ENCODE measurements around the gene HCRTR1.
A peak's percentile ranks its signal among the peaks of the same experiment; 100 is the strongest.

Gene HCRTR1

DNA sequence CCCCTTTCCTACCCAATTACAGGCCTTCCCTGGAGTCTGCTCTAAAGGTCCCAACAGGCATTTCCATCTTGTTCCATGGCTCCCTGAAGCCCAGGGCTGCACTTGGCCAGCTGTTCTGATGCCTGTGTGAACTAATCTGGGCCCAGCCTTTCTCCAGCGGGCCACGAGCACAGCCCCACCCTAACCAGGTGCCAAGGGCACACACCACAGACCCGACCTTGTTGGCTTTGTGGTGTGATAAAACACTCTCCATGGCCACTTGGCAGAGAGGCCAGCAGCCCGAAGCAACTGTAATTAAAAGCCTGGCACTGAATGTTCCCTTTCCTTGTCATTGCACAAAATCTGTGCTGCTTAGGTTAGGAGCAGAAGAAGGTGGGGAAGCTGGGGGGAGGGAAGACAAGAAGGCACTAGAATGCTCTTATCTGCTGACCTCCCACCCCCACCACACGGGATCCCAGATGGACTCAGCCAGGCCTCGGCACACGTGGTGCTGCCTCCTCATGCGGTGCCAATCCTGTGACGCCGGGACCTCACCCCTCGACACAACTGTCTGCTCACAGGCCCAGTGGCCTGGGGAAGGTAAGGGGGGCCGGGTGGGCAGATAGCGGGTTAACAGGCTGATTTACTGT is 9.9 kb downstream of the HCRTR1 start:
- ATAC-seq (no peak), DNase-seq (no peak)
- no peaks in the 10 kb centered on the region for H3K27me3 Mint-ChIP-seq
- no peak overlapping the region for H3K27ac Mint-ChIP-seq
- H3K9me3 Mint-ChIP-seq: no peaks in the 10 kb centered on the region
- H3K4me3 Mint-ChIP-seq: no peak overlapping the region
- H3K4me1 Mint-ChIP-seq: peaks cover 16% of the 10 kb centered on the region

DNA sequence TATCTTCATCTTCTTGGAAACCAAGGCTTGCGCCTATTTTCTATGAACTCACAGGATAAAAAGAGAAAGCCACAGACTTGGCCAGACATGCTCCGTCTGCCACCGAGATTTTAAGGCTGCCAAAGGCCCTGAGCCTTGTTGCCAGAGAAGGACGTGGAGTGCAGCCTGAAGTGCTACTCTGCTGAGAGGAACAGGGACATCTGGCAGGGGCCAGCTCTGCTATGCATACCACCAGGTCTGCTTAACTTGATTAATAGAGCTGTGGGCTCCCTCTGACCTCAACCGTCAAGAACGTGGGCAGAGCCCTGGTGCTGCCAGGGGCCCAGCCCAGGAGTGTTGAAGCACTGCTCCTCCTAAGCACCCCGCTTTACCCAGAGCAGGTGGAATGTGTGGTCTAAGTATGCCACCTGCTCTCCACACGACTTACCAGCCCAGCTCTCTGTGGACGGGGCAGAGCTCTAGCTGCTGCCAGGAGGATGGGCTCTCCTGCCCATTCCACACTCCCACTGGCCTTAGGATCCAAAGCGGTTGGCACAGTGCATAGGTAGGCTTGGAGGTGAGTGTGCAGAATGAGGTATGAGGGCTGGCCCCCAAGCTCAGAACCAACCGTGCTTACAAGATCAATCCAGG is 10.6 kb downstream of the HCRTR1 start:
- DNase-seq: no peak
- ATAC-seq: no peak
- Mint-ChIP-seq H3K27ac (peak overlapping the region in 1 of 2 donors; percentile 23), H3K4me3 (no peak overlapping the region), H3K4me1 (peaks cover 16% of the 10 kb centered on the region), H3K9me3 (no peaks in the 10 kb centered on the region), H3K27me3 (no peaks in the 10 kb centered on the region)

DNA sequence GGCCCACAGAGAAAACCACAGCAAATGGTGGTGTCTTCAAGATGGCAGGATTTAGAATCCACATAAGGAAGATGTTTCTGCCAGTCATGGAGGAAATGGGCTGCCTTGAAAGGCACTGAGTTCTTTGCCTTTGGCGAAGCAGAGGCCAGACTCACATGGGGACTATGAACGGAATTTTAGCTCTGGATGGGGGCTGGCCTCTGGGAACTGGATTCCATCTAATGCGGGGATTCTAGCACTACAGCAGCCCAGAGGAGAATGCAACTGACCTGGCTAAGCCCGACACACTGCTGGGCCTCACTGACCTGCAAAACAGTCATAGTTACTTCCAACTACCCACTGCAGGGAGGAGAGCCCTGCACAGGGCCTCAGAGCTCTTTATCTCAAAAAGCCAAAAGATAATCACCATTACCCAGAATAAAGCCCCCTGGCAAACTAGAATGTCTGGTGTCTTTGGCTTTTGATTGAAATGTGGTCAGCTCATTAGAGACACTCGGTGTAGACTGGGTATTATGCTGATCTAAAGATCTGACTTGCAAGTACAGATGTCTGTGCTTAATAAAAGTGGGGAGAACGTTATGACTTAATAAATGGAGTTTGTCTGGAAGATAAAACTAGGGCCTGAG is 11.6 kb downstream of the HCRTR1 start:
- H3K27me3 Mint-ChIP-seq: no peaks in the 10 kb centered on the region
- DNase-seq (no peak), ATAC-seq (no peak)
- no peak overlapping the region for H3K27ac Mint-ChIP-seq
- no peak overlapping the region for H3K4me3 Mint-ChIP-seq
- peaks cover 13% of the 10 kb centered on the region for H3K4me1 Mint-ChIP-seq
- no peaks in the 10 kb centered on the region for H3K9me3 Mint-ChIP-seq

DNA sequence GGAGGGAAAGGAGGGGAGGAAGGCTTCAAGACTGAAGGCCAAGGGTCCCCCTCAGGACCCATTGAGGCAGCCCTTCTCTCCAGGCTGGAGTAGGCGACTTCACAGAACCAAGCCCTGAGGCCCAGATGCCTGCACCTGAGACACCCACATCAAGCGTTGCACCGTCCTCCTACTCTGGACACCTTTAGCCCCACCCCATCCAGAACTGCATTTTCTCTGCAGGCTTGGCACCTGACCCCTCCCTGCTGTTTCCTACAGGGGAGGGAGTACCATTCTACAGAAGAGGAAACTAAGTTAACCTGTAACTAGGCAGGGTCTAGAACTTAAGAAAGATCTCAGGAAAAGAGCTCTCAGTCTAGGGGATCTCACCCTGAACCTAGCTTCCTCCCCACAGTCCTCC is 15.2 kb downstream of the HCRTR1 start:
- no peak for ATAC-seq
- peak overlapping the region; percentile 14 to 27 for H3K27ac Mint-ChIP-seq
- no peaks in the 10 kb centered on the region for H3K4me1 Mint-ChIP-seq
- H3K4me3 Mint-ChIP-seq: no peak overlapping the region
- no peaks in the 10 kb centered on the region for H3K9me3 Mint-ChIP-seq
- no peaks in the 10 kb centered on the region for H3K27me3 Mint-ChIP-seq
- no peak for DNase-seq

DNA sequence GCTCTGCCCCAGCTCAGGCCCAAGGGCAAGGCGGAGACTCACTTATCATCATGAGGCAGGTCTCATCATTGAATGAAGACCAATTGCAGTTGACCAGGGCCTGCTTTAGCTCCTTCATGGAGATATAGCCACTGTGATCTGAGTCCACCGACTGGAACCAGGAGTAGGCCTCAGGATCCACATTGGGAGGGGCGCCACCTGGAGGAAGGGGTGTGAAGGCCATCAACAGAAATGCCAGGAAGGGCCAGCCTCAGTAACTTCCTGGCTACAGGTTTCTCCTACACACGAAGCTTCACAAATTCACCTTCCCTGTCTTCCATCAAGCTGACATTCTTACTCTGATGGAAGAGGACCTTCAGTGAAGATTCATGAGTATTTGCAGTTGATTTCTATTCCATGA is 15.6 kb downstream of the HCRTR1 start:
- ATAC-seq (no peak), DNase-seq (peak in 1 of 2 donors; percentile 37)
- H3K4me1 Mint-ChIP-seq: no peaks in the 10 kb centered on the region
- no peaks in the 10 kb centered on the region for H3K9me3 Mint-ChIP-seq
- no peaks in the 10 kb centered on the region for H3K27me3 Mint-ChIP-seq
- peak overlapping the region in 1 of 2 donors; percentile 27 for H3K27ac Mint-ChIP-seq
- no peak overlapping the region for H3K4me3 Mint-ChIP-seq

DNA sequence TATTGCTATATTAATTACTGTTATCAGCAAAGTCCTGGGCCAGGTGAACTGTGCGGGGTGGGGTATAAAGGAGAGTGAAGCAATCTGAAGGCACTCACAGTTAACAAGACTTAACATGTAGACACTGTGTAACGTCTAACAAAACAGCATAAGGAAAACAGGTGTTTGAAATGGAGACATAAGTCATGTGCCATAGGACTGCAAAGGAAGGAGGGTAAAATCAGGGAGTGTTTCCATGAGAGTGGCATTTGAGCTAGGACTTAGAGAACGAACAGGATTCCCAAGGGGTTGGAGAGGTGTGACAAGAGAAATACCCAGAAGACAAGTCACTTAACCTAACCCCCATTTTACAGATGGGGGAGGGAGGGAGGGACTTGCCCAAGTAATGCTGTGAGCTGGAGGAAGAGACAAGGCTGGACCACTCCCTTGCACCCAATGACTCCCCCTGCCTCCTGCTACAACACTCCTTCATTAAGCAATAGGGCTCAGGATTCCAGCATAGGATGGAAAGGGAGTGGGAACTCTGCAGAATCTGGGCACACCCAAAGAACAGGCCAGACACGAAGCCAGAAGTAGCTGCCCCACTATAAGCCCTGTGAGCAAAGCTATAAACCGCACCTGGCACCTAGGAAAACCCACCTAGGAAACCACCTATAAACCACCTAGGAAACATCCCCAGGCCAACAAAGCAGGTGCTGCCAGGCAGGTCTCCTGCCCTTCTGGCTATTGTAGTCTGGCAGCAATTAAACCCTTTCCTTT is 20.6 kb downstream of the HCRTR1 start:
- Mint-ChIP-seq H3K27ac (no peak overlapping the region), H3K27me3 (no peaks in the 10 kb centered on the region), H3K9me3 (no peaks in the 10 kb centered on the region), H3K4me1 (no peaks in the 10 kb centered on the region), H3K4me3 (no peak overlapping the region)
- DNase-seq (no peak), ATAC-seq (no peak)

DNA sequence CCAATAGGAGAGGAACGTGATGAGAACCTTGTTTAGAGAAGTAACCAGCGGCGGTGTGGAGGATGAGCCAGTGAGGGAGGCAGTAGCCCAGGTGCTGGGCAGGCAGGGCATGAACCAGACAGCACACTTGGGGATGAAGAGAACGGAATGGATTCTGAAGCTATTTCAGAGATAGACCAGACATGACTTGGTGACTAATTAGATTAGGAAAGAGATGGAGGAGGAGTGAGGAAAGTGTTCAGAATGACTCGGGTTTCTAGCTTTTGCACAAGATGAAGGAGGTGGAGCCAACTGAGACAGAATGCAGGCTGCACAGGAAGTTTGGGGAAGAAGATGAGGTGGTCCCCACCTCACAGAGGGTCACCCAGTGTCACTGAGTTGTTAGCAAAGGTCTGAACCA is 22.1 kb downstream of the HCRTR1 start:
- DNase-seq (no peak), ATAC-seq (no peak)
- no peak overlapping the region for H3K4me3 Mint-ChIP-seq
- H3K27me3 Mint-ChIP-seq: no peaks in the 10 kb centered on the region
- H3K27ac Mint-ChIP-seq: no peak overlapping the region
- peaks cover 7% of the 10 kb centered on the region for H3K4me1 Mint-ChIP-seq
- no peaks in the 10 kb centered on the region for H3K9me3 Mint-ChIP-seq

DNA sequence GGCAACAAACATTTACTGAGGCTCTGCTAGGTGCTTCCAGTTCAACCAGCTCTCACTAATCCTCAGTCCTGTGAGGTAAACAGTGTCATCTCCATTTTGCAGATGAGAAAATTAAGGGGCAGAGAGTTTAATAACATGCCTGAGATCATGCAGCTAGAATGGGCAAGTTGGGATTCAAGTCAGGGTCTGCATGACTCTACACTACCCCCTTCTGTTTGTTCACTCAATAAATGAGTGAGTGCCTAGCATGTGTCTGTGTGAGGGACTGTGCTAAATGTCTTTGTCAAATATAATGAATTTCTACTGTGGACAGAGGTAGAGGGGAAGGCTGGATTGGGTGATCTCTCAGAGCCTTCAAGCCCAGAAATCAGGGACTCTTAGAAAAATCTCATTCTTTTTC is 22.7 kb downstream of the HCRTR1 start:
- no peak overlapping the region for H3K27ac Mint-ChIP-seq
- no peaks in the 10 kb centered on the region for H3K27me3 Mint-ChIP-seq
- no peak overlapping the region for H3K4me3 Mint-ChIP-seq
- DNase-seq (no peak), ATAC-seq (no peak)
- H3K9me3 Mint-ChIP-seq: no peaks in the 10 kb centered on the region
- peaks cover 9% of the 10 kb centered on the region for H3K4me1 Mint-ChIP-seq

DNA sequence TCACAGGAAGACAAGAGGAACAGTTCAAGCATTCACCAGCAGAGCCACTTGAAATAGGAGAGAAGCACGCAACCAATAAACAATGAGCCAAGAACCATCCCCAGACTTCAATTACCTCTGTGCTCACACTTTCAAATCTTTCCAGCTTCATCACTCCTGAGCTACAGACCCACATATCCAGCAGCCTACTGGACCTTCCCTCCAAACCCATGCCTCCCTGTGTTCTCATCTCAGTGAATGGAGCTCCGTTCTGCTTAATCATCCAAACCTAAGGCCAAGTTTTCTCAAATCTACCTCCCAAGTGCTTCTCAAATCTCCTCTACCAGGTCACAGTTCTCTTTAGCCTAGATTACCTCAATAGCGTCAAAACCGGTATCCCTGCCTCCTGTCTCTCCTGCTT is 23.5 kb downstream of the HCRTR1 start:
- H3K9me3 Mint-ChIP-seq: no peaks in the 10 kb centered on the region
- no peak overlapping the region for H3K4me3 Mint-ChIP-seq

DNA sequence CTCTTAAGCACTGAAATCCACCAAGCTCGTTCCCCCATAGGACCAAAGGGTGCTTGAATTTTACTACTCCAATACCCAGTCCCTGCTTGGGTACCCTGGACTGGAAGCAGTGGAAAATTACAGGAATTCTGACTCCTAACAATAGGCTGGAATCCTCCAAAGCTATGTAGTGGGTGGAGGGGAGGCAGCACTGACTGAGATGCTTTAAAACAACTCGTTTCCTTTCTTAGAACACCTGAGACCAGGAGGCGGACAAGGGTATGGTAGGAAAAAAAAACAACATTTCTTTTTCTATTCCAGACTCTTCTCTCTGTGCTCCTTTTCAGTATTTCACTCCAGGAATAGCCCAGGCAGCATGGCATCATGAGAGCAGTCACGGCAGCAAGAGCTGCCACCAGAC is 24.9 kb downstream of the HCRTR1 start:
- no peak for DNase-seq
- Mint-ChIP-seq H3K9me3 (no peaks in the 10 kb centered on the region), H3K27ac (no peak overlapping the region), H3K4me3 (no peak overlapping the region), H3K4me1 (peaks cover 20% of the 10 kb centered on the region), H3K27me3 (no peaks in the 10 kb centered on the region)
- ATAC-seq: no peak

More for the DNA sequence above, 23.5 kb downstream of the HCRTR1 start:
- H3K4me1 Mint-ChIP-seq: peaks cover 17% of the 10 kb centered on the region
- H3K27me3 Mint-ChIP-seq: no peaks in the 10 kb centered on the region
- DNase-seq (no peak), ATAC-seq (no peak)
- H3K27ac Mint-ChIP-seq: no peak overlapping the region

DNA sequence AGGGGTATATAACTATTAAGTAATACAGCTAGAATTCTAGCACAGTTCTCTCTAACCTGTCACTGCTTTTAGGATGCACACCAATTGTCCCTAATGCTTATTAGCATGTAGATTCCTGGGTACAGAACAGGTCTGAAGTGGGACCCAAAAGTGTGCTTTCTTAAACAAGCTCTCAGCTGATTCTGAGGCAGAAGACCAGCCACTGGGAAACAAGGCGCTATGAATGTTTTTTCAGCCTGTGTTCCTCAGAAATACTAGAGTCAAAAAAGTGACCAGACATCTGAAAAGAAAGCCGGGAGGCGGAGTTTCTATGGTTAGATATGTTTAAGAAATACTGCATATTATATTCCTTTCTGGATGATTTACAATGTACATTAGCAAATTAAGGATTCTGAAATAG is 25.4 kb downstream of the HCRTR1 start:
- peaks cover 20% of the 10 kb centered on the region for H3K4me1 Mint-ChIP-seq
- ATAC-seq (no peak), DNase-seq (no peak)
- no peaks in the 10 kb centered on the region for H3K9me3 Mint-ChIP-seq
- no peak overlapping the region for H3K27ac Mint-ChIP-seq
- no peak overlapping the region for H3K4me3 Mint-ChIP-seq
- H3K27me3 Mint-ChIP-seq: no peaks in the 10 kb centered on the region

DNA sequence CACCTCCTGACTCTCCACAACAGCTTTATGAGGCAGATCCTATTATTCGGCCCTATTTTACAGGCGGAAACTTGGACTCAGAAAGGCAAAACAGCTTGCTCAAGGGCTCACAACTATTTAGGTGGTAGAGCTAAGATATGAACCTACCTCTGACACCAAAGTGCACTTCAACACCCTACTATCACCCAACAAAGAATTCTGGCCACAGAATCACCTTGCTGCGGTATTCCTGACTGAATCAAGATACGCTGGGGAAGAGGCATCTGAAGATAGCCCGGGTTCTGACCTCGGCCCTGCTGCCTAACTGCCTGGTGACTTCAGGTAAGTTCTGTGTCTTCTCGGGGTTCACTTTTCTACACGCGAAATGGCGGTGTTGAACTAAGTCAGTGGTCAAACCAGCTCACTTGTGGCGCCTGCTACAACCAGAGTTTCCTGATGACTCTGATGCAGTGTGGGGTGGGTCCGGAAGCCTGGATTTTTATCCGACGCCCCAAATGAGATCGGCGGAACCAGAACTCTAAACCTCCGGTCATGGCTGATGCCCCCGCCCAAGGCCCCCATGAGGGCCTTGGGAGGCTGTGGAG is 26.6 kb downstream of the HCRTR1 start:
- Mint-ChIP-seq H3K4me3 (peak overlapping the region; percentile 97 to 98), H3K4me1 (peaks cover 20% of the 10 kb centered on the region), H3K9me3 (no peaks in the 10 kb centered on the region), H3K27me3 (no peaks in the 10 kb centered on the region), H3K27ac (peak overlapping the region; percentile 100)
- DNase-seq (no peak), ATAC-seq (peak; percentile 70)

DNA sequence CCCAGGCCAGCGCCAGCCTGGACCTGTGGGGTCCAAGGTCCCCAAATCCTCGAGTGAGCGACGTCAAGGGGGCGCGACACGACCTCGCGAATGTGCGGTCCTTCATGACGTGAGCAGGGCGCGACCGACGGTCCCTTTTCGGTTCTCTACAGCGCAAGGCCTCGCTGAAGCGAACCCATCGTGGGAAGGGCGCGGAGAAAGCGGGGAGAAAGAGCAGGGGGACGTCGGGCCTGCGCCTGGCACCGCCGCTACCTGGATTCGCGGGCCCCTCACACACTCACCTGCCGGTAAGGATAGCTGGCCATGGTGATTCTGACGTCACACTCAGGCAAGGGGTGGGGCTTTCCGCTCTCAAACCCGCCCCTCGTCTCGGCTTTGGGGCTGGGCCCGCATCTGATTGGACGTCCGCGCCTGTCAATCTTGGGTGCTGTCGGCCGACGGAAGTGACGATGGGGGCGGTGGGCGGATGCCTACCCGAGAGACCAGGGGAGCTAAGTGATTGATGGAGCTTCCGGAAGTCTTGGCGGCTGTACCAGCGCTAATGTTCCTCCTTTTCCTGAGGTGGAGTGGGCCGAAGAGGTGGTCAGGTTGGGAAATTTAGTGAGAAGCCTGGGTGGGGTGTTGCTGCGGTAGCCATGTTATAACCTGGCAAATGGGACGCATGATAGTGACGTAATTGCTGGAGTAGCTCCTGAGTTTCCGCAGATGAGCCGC is 27.2 kb downstream of the HCRTR1 start, which contains the start of gene PEF1:
Gene PEF1 (minus strand): TSS at position 317 of the 714 bp plus-strand sequence. CDS start 12 bp downstream, at position 305.
- ATAC-seq: peak; percentile 94
- peak; percentile 98 to 99 for DNase-seq
- Mint-ChIP-seq H3K4me1 (peaks cover 20% of the 10 kb centered on the region), H3K4me3 (peak within 1 kb of the TSS; percentile 97 to 98), H3K27me3 (no peaks in the 10 kb centered on the region), H3K27ac (peak within 1 kb of the TSS; percentile 100), H3K9me3 (no peaks in the 10 kb centered on the region)

DNA sequence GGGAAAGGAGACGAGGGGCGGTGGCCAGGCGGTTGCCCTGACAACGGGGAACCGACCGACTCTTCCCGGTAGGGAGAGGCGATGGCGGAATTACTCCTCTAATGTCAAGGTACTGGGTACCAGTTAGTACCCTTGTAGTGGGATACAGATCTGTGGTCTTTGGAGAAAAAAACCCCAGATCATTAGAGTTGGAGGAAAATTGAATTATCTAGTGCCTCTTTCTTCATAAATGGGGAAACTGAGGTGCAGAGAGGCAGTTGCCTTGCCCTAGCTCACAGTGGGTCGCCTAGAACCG is 27.7 kb downstream of the HCRTR1 start:
- Mint-ChIP-seq H3K4me3 (peak overlapping the region; percentile 97 to 98), H3K4me1 (peaks cover 20% of the 10 kb centered on the region), H3K27me3 (no peaks in the 10 kb centered on the region), H3K9me3 (no peaks in the 10 kb centered on the region), H3K27ac (peak overlapping the region; percentile 100)
- ATAC-seq (no peak), DNase-seq (no peak)

DNA sequence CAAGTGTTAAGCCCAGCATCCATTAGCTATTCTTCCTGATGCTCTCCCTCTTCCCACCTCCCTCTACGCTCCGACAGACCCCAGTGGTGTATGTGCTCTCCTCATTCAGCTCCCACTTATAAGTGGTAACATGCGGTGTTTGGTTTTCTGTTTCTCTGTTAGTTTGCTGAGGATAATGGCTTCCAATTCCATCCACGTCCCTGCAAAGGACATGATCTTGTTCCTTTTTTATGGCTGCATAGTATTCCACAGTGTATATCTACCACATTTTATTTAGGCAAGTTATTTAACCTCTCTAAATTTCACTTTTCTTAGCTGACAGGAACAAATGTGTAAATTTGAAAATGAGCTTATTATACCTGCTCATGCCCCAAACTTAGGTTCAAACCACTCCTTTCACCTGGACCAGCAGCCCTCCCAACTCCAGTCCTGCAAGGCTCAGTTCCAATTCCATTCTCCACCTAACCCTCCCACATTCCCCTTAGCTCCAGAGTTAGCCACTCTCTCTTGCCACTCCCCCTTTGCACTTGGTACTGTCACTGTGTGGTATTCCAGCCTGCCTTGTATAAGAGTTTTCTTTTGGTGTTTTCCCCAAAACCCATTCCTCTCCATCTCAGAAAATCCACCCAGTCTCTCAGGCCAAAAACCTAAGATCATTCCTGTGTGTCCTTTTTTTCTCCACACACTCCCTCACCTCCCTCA is 28.9 kb downstream of the HCRTR1 start:
- Mint-ChIP-seq H3K4me3 (peak overlapping the region; percentile 97 to 98), H3K4me1 (peaks cover 20% of the 10 kb centered on the region), H3K27ac (no peak overlapping the region), H3K9me3 (no peaks in the 10 kb centered on the region), H3K27me3 (no peaks in the 10 kb centered on the region)
- ATAC-seq (no peak), DNase-seq (no peak)

All from stimulated activated naive CD8-positive, alpha-beta T cell treated with anti-CD3 and anti-CD28 coated beads, Interleukin-15, amount 100 ng/mL, for 72 hours (primary cell).